22Rv1 (cell line): ENCODE data around the gene BTBD1.

Source experiments
- CTCF ChIP-seq: fragments of 450-650 bp; IDR thresholded peaks from 2 replicates; pipeline ENCODE4 v1.5.1; 2017; ENCODE audit warnings: mild to moderate bottlenecking
- ZFX ChIP-seq: fragments of 450-650 bp; IDR thresholded peaks from 2 replicates; pipeline ENCODE4 v1.6.1; 2017; ENCODE audit warnings: antibody characterized with exemption, borderline replicate concordance

- 0 out of 2 replicates have a peak, but pooled peaks have one; percentile 20 for TF ChIP-seq CTCF
- no peak for TF ChIP-seq ZFX
Observed at GRCh38 chr15:83066734-83067637, at the start of gene BTBD1.
